Hepatocyte (in vitro differentiated cells): ENCODE results near the gene MED9. TPM values are rescaled to one million over a fixed set of nuclear protein-coding genes. Genes with fewer than 3 reads are reported as not detected.

Experiments used
- DNase-seq: peaks from one replicate; pipeline ENCODE4 v3.0.0-alpha.2; 2016; ENCODE audit warnings: low spot score
- H2AFZ ChIP-seq: fragments of 200-600 bp; sonication (generic); 2 replicates; pipeline ENCODE4 v1.6.0; 2016; ENCODE audit warnings: antibody characterized with exemption, mild to moderate bottlenecking
- H3K27ac ChIP-seq: fragments of 200-600 bp; sonication (generic); 2 replicates; pipeline ENCODE4 v1.5.1; 2016; ENCODE audit warnings: mild to moderate bottlenecking
- H3K27me3 ChIP-seq: fragments of 200-600 bp; sonication (generic); 2 replicates; pipeline ENCODE4 v1.6.1; 2016
- H3K36me3 ChIP-seq: fragments of 200-600 bp; sonication (generic); replicated peaks from 2 replicates; pipeline ENCODE4 v1.5.1; 2016; ENCODE audit warnings: low read depth; ENCODE audit not compliant: insufficient read depth
- H3K4me1 ChIP-seq: fragments of 200-600 bp; sonication (generic); 2 replicates; pipeline ENCODE4 v1.5.1; 2016; ENCODE audit warnings: mild to moderate bottlenecking, moderate library complexity; ENCODE audit not compliant: insufficient read depth
- H3K4me2 ChIP-seq: fragments of 200-600 bp; sonication (generic); 2 replicates; pipeline ENCODE4 v1.6.0; 2016
- H3K4me3 ChIP-seq: fragments of 200-600 bp; sonication (generic); 2 replicates; pipeline ENCODE4 v1.5.1; 2016; ENCODE audit warnings: mild to moderate bottlenecking
- H3K79me2 ChIP-seq: fragments of 200-600 bp; sonication (generic); 2 replicates; pipeline ENCODE4 v1.6.0; 2017; ENCODE audit warnings: mild to moderate bottlenecking
- H3K9me2 ChIP-seq: fragments of 200-600 bp; sonication (generic); replicated peaks from 2 replicates; pipeline ENCODE4 v1.6.0; 2017; ENCODE audit warnings: mild to moderate bottlenecking; ENCODE audit not compliant: insufficient read depth
- H3K9me3 ChIP-seq: fragments of 200-600 bp; sonication (generic); 2 replicates; pipeline ENCODE4 v1.5.1; 2016; ENCODE audit warnings: low read depth, mild to moderate bottlenecking
- H4K20me1 ChIP-seq: fragments of 200-600 bp; sonication (generic); 2 replicates; pipeline ENCODE4 v1.6.0; 2016; ENCODE audit warnings: mild to moderate bottlenecking; ENCODE audit not compliant: insufficient read depth, poor library complexity, severe bottlenecking
- CTCF ChIP-seq: fragments of 200-600 bp; sonication (generic); IDR thresholded peaks from 2 replicates; pipeline ENCODE4 v1.5.1; 2016; ENCODE audit warnings: antibody characterized with exemption, mild to moderate bottlenecking; ENCODE audit not compliant: poor library complexity
- EZH2 ChIP-seq: fragments of 200-600 bp; sonication (generic); IDR thresholded peaks from 2 replicates; pipeline ENCODE4 v1.6.1; 2016; ENCODE audit warnings: antibody characterized with exemption, mild to moderate bottlenecking, borderline replicate concordance
- EZH2phosphoT487 ChIP-seq: fragments of 200-600 bp; sonication (generic); IDR thresholded peaks from one replicate; pipeline ENCODE4 v1.6.1; 2018; ENCODE audit warnings: antibody characterized with exemption, mild to moderate bottlenecking, low read depth, moderate library complexity; ENCODE audit not compliant: unreplicated experiment, severe bottlenecking
- WGBS: methylation state at CpG from one replicate; pipeline ENCODE4 v1.1.6; 2016; ENCODE audit warnings: low lambda C conversion rate; ENCODE audit errors: missing lambda C conversion rate; 5-methylcytosine and 5-hydroxymethylcytosine counted together
- polyA plus RNA-seq: library from polyadenylated mRNA; unstranded; fragments of >200 nt; fragmentation: Nextera tagmentation; extraction: Ambion mirVana; gene quantifications from 2 replicates; pipeline ENCODE4 v1.2.1, GENCODE V29; 2016
- total RNA-seq: library from RNA; depleted of rRNA; stranded (reverse); fragments of >200 nt; gene quantifications from 2 replicates; pipeline ENCODE4 v1.2.3, GENCODE V29; 2014

The MED9 gene
- total and polyA plus RNA-seq, 2 experiments from 2014 or later: 17.1 to 17.3 TPM

DNA sequence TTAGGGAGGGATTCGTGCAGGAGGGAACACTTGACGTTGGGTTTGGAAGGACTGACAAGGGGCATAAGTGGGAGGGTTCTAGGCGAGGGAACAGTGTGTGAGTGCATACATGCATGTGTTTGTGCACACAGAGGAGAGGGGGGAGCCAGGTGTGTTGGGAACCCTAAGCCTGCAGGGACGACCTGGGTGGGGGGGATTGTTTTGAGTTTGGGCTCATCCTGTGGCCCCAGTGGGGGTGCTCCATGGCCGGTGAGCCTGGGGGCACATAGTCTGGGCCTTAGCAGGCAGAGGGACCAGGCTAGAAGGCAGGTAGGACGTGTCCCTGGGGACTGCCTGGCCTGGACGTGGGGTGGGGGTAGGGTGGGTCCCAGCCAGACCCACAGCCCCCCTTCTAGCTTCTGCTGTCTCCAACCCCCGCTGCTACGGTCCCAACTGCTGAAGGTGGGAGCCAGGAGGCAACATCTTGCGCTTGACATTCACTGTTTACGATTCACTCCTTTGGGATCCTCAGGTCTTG is 31.3 kb downstream of the MED9 start:
- Histone ChIP-seq H3K4me3 (no peak overlapping the region), H3K27ac (no peak overlapping the region), H3K27me3 (no peaks in the 10 kb centered on the region), H4K20me1 (no peaks in the 10 kb centered on the region), H3K4me1 (no peaks in the 10 kb centered on the region), H3K36me3 (no peaks in the 10 kb centered on the region), H3K79me2 (no peaks in the 10 kb centered on the region), H3K9me2 (no peaks in the 10 kb centered on the region), H3K9me3 (no peaks in the 10 kb centered on the region), H2AFZ (no peak overlapping the region), H3K4me2 (no peak overlapping the region)
- DNase-seq: no peak
- WGBS: 92% methylated on average over 10 of the region's 11 CpGs
- no peak for TF ChIP-seq EZH2
- no peak for TF ChIP-seq EZH2phosphoT487
- no peak for TF ChIP-seq CTCF

GRCh38 chr17:17508646-17509591 is 32.1 kb downstream of the MED9 start:
- Histone ChIP-seq H3K4me1 (no peaks in the 10 kb centered on the region), H3K27ac (no peak overlapping the region), H2AFZ (no peak overlapping the region), H3K79me2 (no peaks in the 10 kb centered on the region), H3K4me2 (no peak overlapping the region), H3K36me3 (no peaks in the 10 kb centered on the region), H3K27me3 (no peaks in the 10 kb centered on the region), H4K20me1 (no peaks in the 10 kb centered on the region), H3K9me3 (no peaks in the 10 kb centered on the region), H3K9me2 (no peaks in the 10 kb centered on the region), H3K4me3 (no peak overlapping the region)
- DNase-seq: no peak
- TF ChIP-seq CTCF (no peak), EZH2 (no peak), EZH2phosphoT487 (no peak)
- WGBS: 95% methylated on average over 33 of the region's 33 CpGs

GRCh38 chr17:17509601-17510425 is 33.0 kb downstream of the MED9 start:
- no peak overlapping the region for H2AFZ ChIP-seq
- no peaks in the 10 kb centered on the region for H3K9me3 ChIP-seq
- no peaks in the 10 kb centered on the region for H3K27me3 ChIP-seq
- H4K20me1 ChIP-seq: no peaks in the 10 kb centered on the region
- H3K9me2 ChIP-seq: no peaks in the 10 kb centered on the region
- DNase-seq: no peak
- H3K4me3 ChIP-seq: no peak overlapping the region
- no peaks in the 10 kb centered on the region for H3K36me3 ChIP-seq
- WGBS: 95% methylated on average over 21 of the region's 21 CpGs
- peaks cover 2% of the 10 kb centered on the region for H3K4me1 ChIP-seq
- H3K79me2 ChIP-seq: no peaks in the 10 kb centered on the region
- no peak overlapping the region for H3K4me2 ChIP-seq
- TF ChIP-seq CTCF (no peak), EZH2phosphoT487 (no peak)
- H3K27ac ChIP-seq: no peak overlapping the region
